ENCODE results near the gene APAF1.

GRCh38 chr12:98767248-98767647 is 122.2 kb downstream of the APAF1 start:
- TF ChIP-seq POLR2A (IDR thresholded peaks at IDR 0.05), result no peak
- TF ChIP-seq CTCF (IDR thresholded peaks at IDR 0.05), result no peak
- no peak for TF ChIP-seq POLR2AphosphoS5 (IDR thresholded peaks at IDR 0.05)
- TF ChIP-seq EP300 (IDR thresholded peaks at IDR 0.05), result no peak
